ENCODE data around the gene FAM234A. TPM values are rescaled to one million over a fixed set of nuclear protein-coding genes. Genes with fewer than 3 reads are reported as not detected.

The FAM234A gene
- total RNA-seq, 1 experiment from 2014 or later = 94.9 TPM

DNA sequence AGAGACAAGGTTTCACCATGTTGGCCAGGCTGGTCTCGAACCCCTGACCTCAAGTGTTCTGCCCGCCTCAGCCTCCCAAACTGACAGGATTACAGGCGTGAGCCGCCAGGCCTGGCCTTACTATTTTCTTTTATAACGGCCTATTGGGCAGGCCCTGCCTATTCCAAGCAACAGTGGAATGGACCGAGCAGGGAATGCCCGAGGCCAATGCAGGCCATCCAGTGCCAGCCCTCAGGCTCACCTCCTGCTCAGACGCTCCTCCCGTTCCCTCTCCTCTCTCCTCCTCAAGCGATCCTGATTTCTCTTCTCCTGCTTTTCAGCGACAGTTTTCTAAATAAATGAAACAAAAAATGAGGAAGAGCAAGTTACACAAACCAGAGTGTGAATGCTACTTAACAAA lies 41.9 kb upstream of the FAM234A start:
- H3K4ac ChIP-seq (ENCODE audit: low read depth, low read length) = no peak overlapping the region
- peaks cover 2% of the 10 kb centered on the region for H4K20me1 ChIP-seq (ENCODE audit: control insufficient read depth, insufficient read depth, insufficient read length)
- no peaks in the 10 kb centered on the region for H3K79me2 ChIP-seq (ENCODE audit: insufficient read depth, low read length)
- no peak overlapping the region for H2BK12ac ChIP-seq (ENCODE audit: insufficient read length, low read depth, low read length)
- H3K79me1 ChIP-seq (ENCODE audit: insufficient read depth, low read depth, low read length, poor library complexity, severe bottlenecking) = no peaks in the 10 kb centered on the region
- no CpG with 5 or more reads among the region's 11 CpGs for WGBS (ENCODE audit: extremely low coverage, insufficient read length, low lambda C conversion rate)
- H2BK20ac ChIP-seq (ENCODE audit: low read depth, low read length, poor library complexity, severe bottlenecking) = no peak overlapping the region
- no peak overlapping the region for H4K5ac ChIP-seq (ENCODE audit: insufficient read length, low read depth, low read length)
- no peak overlapping the region for H2AK5ac ChIP-seq (ENCODE audit: insufficient read length, low read length)
- Mint-ChIP-seq H3K36me3 (ENCODE audit: insufficient read depth in 1 of 3, low read depth in 3 of 3) (peaks cover 59 to 93% (median 80%) of the 10 kb centered on the region in 3 experiments), H3K27me3 (ENCODE audit: low read depth) (no peaks in the 10 kb centered on the region), H3K27ac (peak overlapping the region in 1 of 3 experiments; percentile 20; a peak in 2 of 7 replicates), H3K4me1 (no peaks in the 10 kb centered on the region), H3K4me3 (no peak overlapping the region; a peak in 1 of 5 replicates), H3K9me3 (no peaks in the 10 kb centered on the region)
- H3K23me2 ChIP-seq (ENCODE audit: insufficient read length, low read depth, low read length, poor library complexity, severe bottlenecking) = no peaks in the 10 kb centered on the region
- no peak overlapping the region for H4K8ac ChIP-seq (replicated peaks; ENCODE audit: insufficient read length, low read depth, low read length)
- H3K27ac ChIP-seq (ENCODE audit: insufficient read length, low read depth, low read length) = no peak overlapping the region
- no peak overlapping the region for H3K9ac ChIP-seq (ENCODE audit: extremely low read depth, insufficient read length, low read length)
- no peak overlapping the region for H2BK15ac ChIP-seq (ENCODE audit: low read depth, low read length)
- no peaks in the 10 kb centered on the region for H3K4me1 ChIP-seq (ENCODE audit: insufficient read depth, low read length)
- no peak for TF ChIP-seq CTCF (conservative IDR thresholded peaks at IDR 0.05)
- H3T11ph ChIP-seq (ENCODE audit: low read length) = no peak overlapping the region
- DNase-seq = no peak
- H4K91ac ChIP-seq (ENCODE audit: insufficient read length, low read depth, low read length) = no peak overlapping the region
- H3K9me3 ChIP-seq (ENCODE audit: control insufficient read depth, low read depth, low read length) = no peaks in the 10 kb centered on the region
- H3K56ac ChIP-seq (ENCODE audit: insufficient read length, low read depth, low read length) = no peak overlapping the region
- no peak overlapping the region for H2BK5ac ChIP-seq (ENCODE audit: insufficient read length, low read length)
- no peak overlapping the region for H3K23ac ChIP-seq (ENCODE audit: insufficient read length, low read depth, low read length)
- H2BK120ac ChIP-seq (ENCODE audit: low read depth, low read length, poor library complexity, severe bottlenecking) = no peak overlapping the region
- no peak overlapping the region for H3K4me2 ChIP-seq (ENCODE audit: insufficient read depth, insufficient read length, low read length)
- H3K18ac ChIP-seq (ENCODE audit: insufficient read length, low read depth, low read length) = no peak overlapping the region
- no peaks in the 10 kb centered on the region for H3K27me3 ChIP-seq (ENCODE audit: insufficient read depth, low read length)
- no peak overlapping the region for H3K14ac ChIP-seq (ENCODE audit: insufficient read depth, low read length)
- no peak overlapping the region for H2AFZ ChIP-seq (ENCODE audit: low read length)

Data from H9 (cell line).